Thoracic aorta (tissue), 2 donors: Measurements from ENCODE around the gene SGPP1. TPM values are rescaled to one million over a fixed set of nuclear protein-coding genes. Genes with fewer than 3 reads are reported as not detected.

Experiments used
- ATAC-seq: fragments of 150-250 bp; one replicate; pipeline ENCODE4 v1.8.0; 2017; ENCODE audit warnings: low read depth; ENCODE audit not compliant: insufficient number of reproducible peaks, low FRiP score
- DNase-seq: peaks from one replicate; pipeline ENCODE4 v3.0.0-alpha.2; 2020; ENCODE audit warnings: low spot score
- H3K27ac ChIP-seq, 2 donors: fragments of 200-600 bp; sonication (generic); 1 replicate in 1 of 2; 2 replicates in 1 of 2; pipeline ENCODE4 v1.5.1; 2016; ENCODE audit warnings: mild to moderate bottlenecking in 2 of 2, moderate library complexity in 2 of 2
- H3K27me3 ChIP-seq: fragments of 200-600 bp; sonication (generic); replicated peaks from 2 replicates; pipeline ENCODE4 v1.6.0; 2016; ENCODE audit warnings: mild to moderate bottlenecking; ENCODE audit not compliant: insufficient read depth
- H3K36me3 ChIP-seq: fragments of 200-600 bp; sonication (generic); one replicate; pipeline ENCODE4 v1.5.1; 2016
- H3K4me1 ChIP-seq, 2 donors: fragments of 200-600 bp; sonication (generic); 1 replicate in 1 of 2; 2 replicates in 1 of 2; pipeline versions ENCODE4 v1.5.1 to v1.6.0; 2016; ENCODE audit warnings: low read depth in 2 of 2, mild to moderate bottlenecking in 1 of 2; ENCODE audit not compliant: control insufficient read depth in 1 of 2
- H3K4me3 ChIP-seq: fragments of 200-600 bp; sonication (generic); 2 replicates; pipeline ENCODE4 v1.5.1; 2016; ENCODE audit warnings: mild to moderate bottlenecking
- H3K9me3 ChIP-seq: fragments of 200-600 bp; sonication (generic); 2 replicates; pipeline ENCODE4 v1.5.1; 2016
- CTCF ChIP-seq: fragments of 200-600 bp; sonication (generic); IDR thresholded peaks from one replicate; pipeline ENCODE4 v1.5.1; 2019; ENCODE audit warnings: antibody characterized with exemption
- total RNA-seq, 2 donors: library from RNA; depleted of rRNA; stranded (reverse); fragments of >200 nt; gene quantifications; one replicate each; pipeline versions ENCODE4 v1.1.0 to v1.2.3, GENCODE V29; 2016

SGPP1 gene
- total RNA-seq, 2 donors from 2014 or later: 24.6 to 28.4 TPM

DNA sequence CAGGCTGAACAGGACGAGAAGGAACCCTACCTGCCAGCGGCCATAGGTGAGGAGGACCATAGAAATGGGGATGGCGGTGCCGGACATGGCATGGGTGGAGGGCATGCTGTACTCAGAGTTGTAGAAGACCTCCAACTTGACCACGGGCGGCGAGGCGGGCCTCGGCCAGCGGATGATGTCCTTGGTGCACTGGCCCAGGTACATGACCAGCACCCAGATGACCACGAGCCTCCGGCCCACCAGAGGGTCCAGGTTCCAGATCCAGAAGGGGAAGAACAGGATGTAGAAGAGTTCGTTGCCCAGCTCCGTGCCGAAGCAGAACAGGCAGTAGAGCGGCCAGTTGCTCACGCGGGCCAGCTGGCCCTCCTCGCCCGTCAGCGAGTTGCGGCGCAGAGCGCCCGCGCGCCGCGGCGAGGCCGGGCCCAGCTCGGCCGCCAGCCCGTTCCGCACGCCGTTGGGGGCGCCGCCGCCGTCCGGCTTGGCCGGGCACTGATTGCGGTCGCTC lies 582 bp downstream of the SGPP1 start:
- H3K36me3 ChIP-seq: no peaks in the 10 kb centered on the region
- no peaks in the 10 kb centered on the region for H3K9me3 ChIP-seq
- DNase-seq: no peak
- peaks cover 13% of the 10 kb centered on the region in 2 donors for H3K4me1 ChIP-seq
- H3K27ac ChIP-seq: peak overlapping the region; percentile 86 to 88
- H3K4me3 ChIP-seq: peak overlapping the region; percentile 97
- ATAC-seq: peak; percentile 34
- no peaks in the 10 kb centered on the region for H3K27me3 ChIP-seq
- no peak for TF ChIP-seq CTCF

- Histone ChIP-seq H3K4me1 (peaks cover 13% of the 10 kb centered on the region in 2 donors), H3K36me3 (no peaks in the 10 kb centered on the region), H3K9me3 (no peaks in the 10 kb centered on the region), H3K4me3 (peak overlapping the region; percentile 97), H3K27me3 (no peaks in the 10 kb centered on the region), H3K27ac (peak overlapping the region in 1 of 2 donors; percentile 88)
- no peak for TF ChIP-seq CTCF
- no peak for DNase-seq
- ATAC-seq: no peak
Measured at GRCh38 chr14:63726499-63726898, 1.4 kb downstream of the SGPP1 start.

GRCh38 chr14:63725786-63726460 lies 1.9 kb downstream of the SGPP1 start:
- TF ChIP-seq CTCF: no peak
- Histone ChIP-seq H3K4me1 (peaks cover 13% of the 10 kb centered on the region in 2 donors), H3K4me3 (peak overlapping the region; percentile 97), H3K27me3 (no peaks in the 10 kb centered on the region), H3K9me3 (no peaks in the 10 kb centered on the region), H3K36me3 (no peaks in the 10 kb centered on the region), H3K27ac (no peak overlapping the region)
- no peak for DNase-seq
- no peak for ATAC-seq

DNA sequence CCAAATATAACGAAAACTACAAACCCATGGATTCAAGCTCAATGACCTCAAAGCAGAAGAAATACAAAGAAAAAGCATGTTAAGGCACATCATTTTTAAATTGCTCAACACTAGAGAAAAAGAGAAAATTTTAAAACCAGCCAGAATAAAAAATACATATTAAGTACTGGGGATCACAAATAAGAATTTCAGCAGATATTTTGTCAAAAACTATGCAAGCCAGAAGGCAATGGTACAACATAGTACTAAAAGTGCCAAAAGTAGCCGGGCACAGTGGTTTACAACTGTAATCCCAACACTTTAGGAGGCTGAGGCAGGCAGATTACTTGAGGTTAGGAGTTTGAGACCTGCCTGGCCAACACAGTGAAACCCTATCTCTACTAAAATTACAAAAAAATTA lies 10.2 kb downstream of the SGPP1 start:
- H3K4me1 ChIP-seq: no peaks in the 10 kb centered on the region
- H3K27ac ChIP-seq: no peak overlapping the region
- H3K36me3 ChIP-seq: peaks cover 3% of the 10 kb centered on the region
- ATAC-seq: no peak
- H3K4me3 ChIP-seq: no peak overlapping the region
- no peak for DNase-seq
- peaks cover 14% of the 10 kb centered on the region for H3K9me3 ChIP-seq
- no peak for TF ChIP-seq CTCF
- H3K27me3 ChIP-seq: no peaks in the 10 kb centered on the region

DNA sequence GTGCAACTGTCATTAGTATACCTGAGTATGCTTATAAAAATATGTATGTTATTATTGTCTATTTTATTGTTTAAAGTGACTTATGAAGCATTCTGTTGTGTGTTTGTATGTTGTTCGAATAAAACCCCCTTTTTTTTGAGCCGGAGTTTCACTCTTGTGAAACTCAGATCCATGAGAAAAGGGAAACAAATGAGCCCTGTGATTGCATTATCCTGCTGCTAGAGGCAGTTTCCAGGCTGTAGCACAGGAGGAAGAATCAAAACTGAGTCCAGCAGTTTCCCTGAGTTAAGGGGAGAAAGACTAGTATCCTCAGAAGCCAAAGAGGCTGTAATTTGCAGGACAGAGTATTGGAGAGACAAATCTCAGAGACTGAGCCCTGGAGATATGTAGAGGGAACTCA lies 12.5 kb downstream of the SGPP1 start:
- TF ChIP-seq CTCF: no peak
- H3K27ac ChIP-seq: no peak overlapping the region
- H3K4me3 ChIP-seq: no peak overlapping the region
- H3K4me1 ChIP-seq: peaks cover 0 to 3% of the 10 kb centered on the region in 2 donors
- ATAC-seq (no peak), DNase-seq (no peak)
- peaks cover 3% of the 10 kb centered on the region for H3K36me3 ChIP-seq
- H3K27me3 ChIP-seq: no peaks in the 10 kb centered on the region
- peaks cover 14% of the 10 kb centered on the region for H3K9me3 ChIP-seq
